Heart right ventricle (tissue), 16 donors: ENCODE measurements around the gene KSR1. TPM values are rescaled to one million over a fixed set of nuclear protein-coding genes. Genes with fewer than 3 reads are reported as not detected.

Experiments used
- ATAC-seq, 8 donors: fragments of 200-7000 bp; cut with Tn5 transposase; one replicate each; pipeline ENCODE4 v1.9.1; 2020; ENCODE audit warnings: mild to moderate bottlenecking in 8 of 8, moderate library complexity in 8 of 8, moderate number of reproducible peaks in 1 of 8
- DNase-seq, 2 donors: peaks; one replicate each; pipeline ENCODE4 v3.0.0-alpha.2; 2020
- H3K27ac ChIP-seq, 10 donors: fragments of 200-600 bp; sonication (generic) in 2 of 10; one replicate each; pipeline versions ENCODE4 v1.5.0 to v1.8.0; 2020 to 2022; ENCODE audit warnings: mild to moderate bottlenecking in 3 of 10
- H3K27me3 ChIP-seq, 7 donors: fragments of 200-600 bp; one replicate each; pipeline ENCODE4 v1.8.0; 2021 to 2022; ENCODE audit warnings: mild to moderate bottlenecking in 2 of 7
- H3K36me3 ChIP-seq, 9 donors: fragments of 200-600 bp; sonication (generic) in 1 of 9; one replicate each; pipeline versions ENCODE4 v1.5.0 to v1.8.0; 2020 to 2022; ENCODE audit warnings: mild to moderate bottlenecking in 2 of 9
- H3K4me1 ChIP-seq, 9 donors: fragments of 200-600 bp; sonication (generic) in 1 of 9; one replicate each; pipeline versions ENCODE4 v1.5.0 to v1.8.0; 2020 to 2022; ENCODE audit warnings: mild to moderate bottlenecking in 4 of 9
- H3K4me3 ChIP-seq, 10 donors: fragments of 200-600 bp; sonication (generic) in 2 of 10; one replicate each; pipeline versions ENCODE4 v1.5.0 to v1.8.0; 2020 to 2022; ENCODE audit warnings: mild to moderate bottlenecking in 7 of 10, moderate library complexity in 2 of 10
- H3K9me3 ChIP-seq, 11 donors: fragments of 200-600 bp in 10 of 11; sonication (generic) in 2 of 11; one replicate each; pipeline versions ENCODE4 v1.5.0 to v1.8.0; 2013 to 2022; ENCODE audit warnings: mild to moderate bottlenecking in 2 of 11, control low read depth in 1 of 11, moderate library complexity in 1 of 11
- CTCF ChIP-seq, 9 donors: fragments of 200-600 bp; sonication (generic) in 2 of 9; IDR thresholded peaks; one replicate each; pipeline versions ENCODE4 v1.5.0 to v1.8.0; 2021 to 2022; ENCODE audit warnings: antibody characterized with exemption in 9 of 9, mild to moderate bottlenecking in 5 of 9, moderate library complexity in 1 of 9
- WGBS, 2 donors: extraction: QIAGEN DNeasy Blood & Tissue Kit; methylation state at CpG; one replicate each; pipeline ENCODE4 v1.1.7; 2013; ENCODE audit warnings: inconsistent platforms in 1 of 2; 5-methylcytosine and 5-hydroxymethylcytosine counted together
- intact Hi-C, 10 donors: fragments of 100-400 bp; cut with DNase I; formaldehyde crosslinking; loops; one replicate each; pipeline versions ENCODE4 v1.11.1 to v1.14.2; 2022
- polyA plus RNA-seq, 2 donors: library from polyadenylated mRNA; stranded (reverse); fragments of 200-250 nt; gene quantifications; one replicate each; pipeline ENCODE4 v1.2.3, GENCODE V29; 2013
- total RNA-seq, 10 donors: library from RNA; stranded (reverse); fragmentation: NEBNext Ultra II Directional in 3 of 10; extraction: Animal tissue kit (Norgen Biotek cat#: 25700) in 3 of 10; gene quantifications; one replicate each; pipeline versions ENCODE4 v1.2.1 to v1.2.4, GENCODE V29; 2021 to 2023
- donor health status: Arrhythmogenic right ventricular cardiomyopathy.
- donor health status: ischemic (EF 13 %, LVEDD 7.1; RV severe dilation, severe dysfunction).
- donor health status: healthy with polysubstance abuse.
- donor health status: DM: no; HTN: yes; CAD: no.
- donor health status: DM: no; HTN: no; CAD: no.
- donor health status: ischemic (EF 25% LVEDD 6.9; RV normal size, moderate dysfunction).
- donor health status: ischemic (EF 25% LVEDD 5.7; RV mildly dilated, moderate dysfunction).
- donor health status: healthy.
- donor health status: DM: yes; HTN: yes; CAD: no.
- donor health status: Ischemic cardiomyopathy.
- donor health status: ischemic (EF 35%, LVEDD 5.7; RV mildly dilated, moderate dysfunction).
- donor health status: nonischemic (EF 11% LVEDD 7.7; RV severe dilation, severe dysfunction).
- donor health status: DM: yes; HTN: yes; CAD: no.
- donor health status: PGD.
- donor health status: ischemic (EF 29% LVEDD 5.4; RV normal size, mild dysfunction).
- donor health status: nonischemic (EF 23%, LVEDD 6.1; RV moderate dilation, normal function).

The KSR1 gene
- total and polyA plus RNA-seq, 12 donors: 5.6 to 19.6 (median 8.6) TPM

- peaks cover 0 to 42% (median 4%) of the 10 kb centered on the region in 9 donors for H3K4me1 ChIP-seq
- no peaks in the 10 kb centered on the region for H3K9me3 ChIP-seq
- no peak for TF ChIP-seq CTCF (IDR thresholded peaks at IDR 0.05)
- H3K27ac ChIP-seq: peak overlapping the region in 1 of 10 donors; percentile 47
- no peak overlapping the region for H3K4me3 ChIP-seq
- DNase-seq: no peak
- no peak for ATAC-seq
- no peaks in the 10 kb centered on the region for H3K36me3 ChIP-seq
- intact Hi-C loops: no loop called here
- no peaks in the 10 kb centered on the region for H3K27me3 ChIP-seq
- WGBS, 2 donors: 60 to 71% methylated on average over 2 of the region's 2 CpGs
Measured at GRCh38 chr17:27413315-27413714, 42.9 kb upstream of the KSR1 start.

- 91 to 94% methylated on average over 3 of the region's 3 CpGs for WGBS, 2 donors
- no peaks in the 10 kb centered on the region for H3K9me3 ChIP-seq
- no peak for TF ChIP-seq CTCF (IDR thresholded peaks at IDR 0.05)
- H3K36me3 ChIP-seq: no peaks in the 10 kb centered on the region
- H3K4me1 ChIP-seq: peaks cover 0 to 38% (median 0%) of the 10 kb centered on the region in 9 donors
- intact Hi-C loops: no loop called here
- H3K27ac ChIP-seq: peak overlapping the region in 1 of 10 donors; percentile 47
- no peak overlapping the region for H3K4me3 ChIP-seq
- ATAC-seq (no peak), DNase-seq (no peak)
- H3K27me3 ChIP-seq: no peaks in the 10 kb centered on the region
Measured at GRCh38 chr17:27413792-27414191, 42.5 kb upstream of the KSR1 start.

DNA sequence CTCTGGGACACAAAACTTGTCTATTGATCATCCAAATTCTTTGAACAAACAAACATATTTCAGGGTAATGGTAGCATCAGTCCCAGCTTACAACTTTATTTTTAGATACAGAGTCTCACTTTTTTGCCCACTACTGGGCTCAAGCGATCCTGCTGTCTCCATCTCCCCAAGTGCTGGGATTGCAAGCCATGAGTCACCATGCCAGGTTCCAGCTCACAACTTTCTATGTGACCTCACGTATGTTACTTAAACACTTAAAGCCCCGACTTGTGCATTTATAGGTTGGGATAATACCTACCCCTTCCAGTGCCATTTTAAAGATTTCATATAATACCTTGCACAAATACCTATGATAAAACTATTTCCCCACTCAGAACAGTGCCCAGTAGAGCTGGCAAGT lies 42.0 kb upstream of the KSR1 start:
- WGBS, 2 donors: 85 to 86% methylated on average over 3 of the region's 3 CpGs
- no peak for TF ChIP-seq CTCF (IDR thresholded peaks at IDR 0.05)
- intact Hi-C loops: no loop called here

GRCh38 chr17:27414694-27415093 lies 41.6 kb upstream of the KSR1 start:
- no peak for TF ChIP-seq CTCF (IDR thresholded peaks at IDR 0.05)
- H3K9me3 ChIP-seq: no peaks in the 10 kb centered on the region
- H3K4me1 ChIP-seq: peaks cover 0 to 34% (median 0%) of the 10 kb centered on the region in 9 donors
- DNase-seq (no peak), ATAC-seq (no peak)
- no peaks in the 10 kb centered on the region for H3K36me3 ChIP-seq
- no peak overlapping the region for H3K4me3 ChIP-seq
- intact Hi-C loops: no loop called here
- WGBS, 2 donors: 81 to 87% methylated on average over 6 of the region's 6 CpGs
- no peak overlapping the region for H3K27ac ChIP-seq
- H3K27me3 ChIP-seq: no peaks in the 10 kb centered on the region

More for the DNA sequence above, 42.0 kb upstream of the KSR1 start:
- Histone ChIP-seq H3K4me3 (no peak overlapping the region), H3K4me1 (peaks cover 0 to 34% (median 0%) of the 10 kb centered on the region in 9 donors), H3K27ac (no peak overlapping the region), H3K27me3 (no peaks in the 10 kb centered on the region), H3K36me3 (no peaks in the 10 kb centered on the region), H3K9me3 (no peaks in the 10 kb centered on the region)
- no peak for DNase-seq
- ATAC-seq: no peak
